Gastroesophageal sphincter (tissue), 4 donors: Measurements from ENCODE around the gene MTUS2. TPM values are rescaled to one million over a fixed set of nuclear protein-coding genes. Genes with fewer than 3 reads are reported as not detected.

Experiments
- ATAC-seq: fragments of 150-250 bp; one replicate; pipeline ENCODE4 v1.9.1; 2016; ENCODE audit warnings: mild to moderate bottlenecking, moderate library complexity
- H3K27ac ChIP-seq, 4 donors: fragments of 200-600 bp; sonication (generic) in 3 of 4; 1 replicate in 3 of 4; 2 replicates in 1 of 4; pipeline ENCODE4 v1.5.1; 2016 to 2019
- H3K27me3 ChIP-seq: fragments of 200-600 bp; sonication (generic); one replicate; pipeline ENCODE4 v1.5.1; 2019
- H3K36me3 ChIP-seq, 2 donors: fragments of 200-600 bp; sonication (generic); one replicate each; pipeline ENCODE4 v1.5.1; 2019; ENCODE audit warnings: control low read depth in 1 of 2
- H3K4me1 ChIP-seq, 3 donors: fragments of 200-600 bp; sonication (generic); 1 replicate in 2 of 3; 2 replicates in 1 of 3; pipeline ENCODE4 v1.5.1; 2016 to 2019; ENCODE audit warnings: control low read depth in 2 of 3
- H3K4me3 ChIP-seq, 2 donors: fragments of 200-600 bp; sonication (generic); one replicate each; pipeline ENCODE4 v1.5.1; 2019; ENCODE audit warnings: mild to moderate bottlenecking in 1 of 2, moderate library complexity in 1 of 2
- H3K9me3 ChIP-seq, 3 donors: fragments of 200-600 bp; sonication (generic); one replicate each; pipeline ENCODE4 v1.5.1; 2017 to 2019; ENCODE audit warnings: control low read depth in 2 of 3
- EP300 ChIP-seq: sonication (generic); formaldehyde crosslinking; IDR thresholded peaks from one replicate; pipeline ENCODE4 v1.6.1; 2017; ENCODE audit warnings: antibody characterized with exemption, mild to moderate bottlenecking
- POLR2A ChIP-seq, 2 donors: fragments of 450-650 bp; IDR thresholded peaks; one replicate each; pipeline ENCODE4 v1.6.1; 2017; ENCODE audit warnings: antibody characterized with exemption in 2 of 2, mild to moderate bottlenecking in 2 of 2, moderate library complexity in 1 of 2
- POLR2AphosphoS5 ChIP-seq: sonication (generic); formaldehyde crosslinking; IDR thresholded peaks from one replicate; pipeline ENCODE4 v1.6.1; 2017; ENCODE audit warnings: antibody characterized with exemption
- WGBS, 2 donors: methylation state at CpG; one replicate each; pipeline ENCODE4 v1.1.5; 2018; ENCODE audit warnings: low coverage in 1 of 2; 5-methylcytosine and 5-hydroxymethylcytosine counted together
- total RNA-seq, 4 donors: library from RNA; depleted of rRNA; stranded (reverse); fragments of >200 nt; gene quantifications; one replicate each; pipeline ENCODE4 v1.1.0, GENCODE V29; 2016
- TF ChIP-seq, protein P1 (sequence below), 4 experiments: fragments of 200-600 bp in 2 of 4; fragments of 450-650 bp in 2 of 4; sonication (generic) in 1 of 4; IDR thresholded peaks; one replicate each; pipeline ENCODE4 v1.5.1; 2017 to 2019; ENCODE audit warnings: antibody characterized with exemption in 4 of 4, mild to moderate bottlenecking in 2 of 4, moderate library complexity in 2 of 4

MTUS2 gene
- total RNA-seq, 4 donors from 2014 or later, result 0.67 to 36.7 (median 18.4) TPM

DNA sequence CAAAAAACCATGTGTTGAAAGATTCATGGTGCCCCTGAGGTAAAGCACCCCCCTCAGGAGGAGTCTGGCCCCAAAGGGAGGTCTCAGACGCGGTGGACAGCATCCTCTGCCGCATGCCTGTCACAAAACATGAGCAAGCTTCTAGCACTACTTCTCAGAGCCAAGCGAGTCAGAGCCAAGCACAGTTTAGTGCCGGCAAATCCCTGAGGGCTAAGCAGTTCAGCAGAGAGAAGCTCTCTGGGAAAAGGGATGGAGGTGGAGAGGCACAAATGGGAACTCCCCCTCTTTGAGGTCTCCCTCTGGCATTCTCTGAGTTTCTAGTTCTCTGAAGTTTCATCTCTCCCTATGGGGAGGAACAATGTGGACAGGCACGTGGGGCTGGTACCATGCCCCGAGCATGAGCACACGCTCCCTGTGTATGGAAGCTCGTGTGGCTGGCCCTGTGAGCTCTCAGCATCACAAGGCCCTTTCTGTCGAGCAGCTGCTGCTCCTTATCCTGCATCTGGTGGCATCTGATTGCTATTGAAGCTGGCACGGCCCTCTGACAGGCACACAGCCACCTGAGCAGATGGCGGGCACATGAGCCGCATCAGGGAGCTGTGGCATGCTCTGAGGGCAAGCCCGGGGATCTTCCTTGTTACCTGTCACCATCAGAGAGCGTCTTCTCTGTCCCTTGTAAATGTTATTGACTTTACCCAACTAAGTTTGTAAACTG, 450.3 kb downstream of the MTUS2 start:
- Histone ChIP-seq H3K36me3 (no peaks in the 10 kb centered on the region), H3K4me1 (no peaks in the 10 kb centered on the region), H3K27ac (no peak overlapping the region), H3K4me3 (no peak overlapping the region), H3K27me3 (no peaks in the 10 kb centered on the region), H3K9me3 (no peaks in the 10 kb centered on the region)
- no peak for ATAC-seq
- TF ChIP-seq, protein P1, sequence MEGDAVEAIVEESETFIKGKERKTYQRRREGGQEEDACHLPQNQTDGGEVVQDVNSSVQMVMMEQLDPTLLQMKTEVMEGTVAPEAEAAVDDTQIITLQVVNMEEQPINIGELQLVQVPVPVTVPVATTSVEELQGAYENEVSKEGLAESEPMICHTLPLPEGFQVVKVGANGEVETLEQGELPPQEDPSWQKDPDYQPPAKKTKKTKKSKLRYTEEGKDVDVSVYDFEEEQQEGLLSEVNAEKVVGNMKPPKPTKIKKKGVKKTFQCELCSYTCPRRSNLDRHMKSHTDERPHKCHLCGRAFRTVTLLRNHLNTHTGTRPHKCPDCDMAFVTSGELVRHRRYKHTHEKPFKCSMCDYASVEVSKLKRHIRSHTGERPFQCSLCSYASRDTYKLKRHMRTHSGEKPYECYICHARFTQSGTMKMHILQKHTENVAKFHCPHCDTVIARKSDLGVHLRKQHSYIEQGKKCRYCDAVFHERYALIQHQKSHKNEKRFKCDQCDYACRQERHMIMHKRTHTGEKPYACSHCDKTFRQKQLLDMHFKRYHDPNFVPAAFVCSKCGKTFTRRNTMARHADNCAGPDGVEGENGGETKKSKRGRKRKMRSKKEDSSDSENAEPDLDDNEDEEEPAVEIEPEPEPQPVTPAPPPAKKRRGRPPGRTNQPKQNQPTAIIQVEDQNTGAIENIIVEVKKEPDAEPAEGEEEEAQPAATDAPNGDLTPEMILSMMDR (IDR thresholded peaks at IDR 0.05), result no peak
- TF ChIP-seq POLR2A (IDR thresholded peaks at IDR 0.05), result no peak
- no peak for TF ChIP-seq POLR2AphosphoS5
- no peak for TF ChIP-seq EP300
- WGBS, 2 donors, result 81 to 92% methylated on average over 5 to 12 of the region's 15 CpGs

DNA sequence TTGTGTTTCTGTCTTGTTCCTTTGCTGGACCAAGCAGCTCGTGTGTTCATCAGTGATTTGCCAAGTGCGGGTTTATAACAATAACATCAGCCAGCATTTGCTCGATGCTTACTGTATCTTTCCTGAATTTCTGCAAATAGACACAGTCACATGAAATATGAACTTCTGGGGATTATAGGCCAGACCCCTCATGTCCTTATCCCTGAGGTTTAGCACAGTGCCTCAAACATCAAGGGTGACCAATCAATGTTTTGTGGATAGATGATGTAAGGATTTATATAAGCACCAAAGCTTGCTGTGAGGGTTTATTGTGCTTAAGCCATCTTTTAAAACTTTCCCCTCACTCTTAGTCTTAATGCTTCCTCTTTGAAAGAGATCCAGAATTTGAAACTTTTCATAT, 451.5 kb downstream of the MTUS2 start:
- Histone ChIP-seq H3K27me3 (no peaks in the 10 kb centered on the region), H3K9me3 (no peaks in the 10 kb centered on the region), H3K27ac (no peak overlapping the region), H3K4me1 (no peaks in the 10 kb centered on the region), H3K36me3 (no peaks in the 10 kb centered on the region), H3K4me3 (no peak overlapping the region)
- 12 to 40% methylated on average over 1 to 3 of the region's 3 CpGs for WGBS, 2 donors
- no peak for TF ChIP-seq EP300
- TF ChIP-seq, protein P1 (IDR thresholded peaks at IDR 0.05), result no peak
- no peak for TF ChIP-seq POLR2AphosphoS5
- TF ChIP-seq POLR2A (IDR thresholded peaks at IDR 0.05), result no peak
- ATAC-seq, result no peak

DNA sequence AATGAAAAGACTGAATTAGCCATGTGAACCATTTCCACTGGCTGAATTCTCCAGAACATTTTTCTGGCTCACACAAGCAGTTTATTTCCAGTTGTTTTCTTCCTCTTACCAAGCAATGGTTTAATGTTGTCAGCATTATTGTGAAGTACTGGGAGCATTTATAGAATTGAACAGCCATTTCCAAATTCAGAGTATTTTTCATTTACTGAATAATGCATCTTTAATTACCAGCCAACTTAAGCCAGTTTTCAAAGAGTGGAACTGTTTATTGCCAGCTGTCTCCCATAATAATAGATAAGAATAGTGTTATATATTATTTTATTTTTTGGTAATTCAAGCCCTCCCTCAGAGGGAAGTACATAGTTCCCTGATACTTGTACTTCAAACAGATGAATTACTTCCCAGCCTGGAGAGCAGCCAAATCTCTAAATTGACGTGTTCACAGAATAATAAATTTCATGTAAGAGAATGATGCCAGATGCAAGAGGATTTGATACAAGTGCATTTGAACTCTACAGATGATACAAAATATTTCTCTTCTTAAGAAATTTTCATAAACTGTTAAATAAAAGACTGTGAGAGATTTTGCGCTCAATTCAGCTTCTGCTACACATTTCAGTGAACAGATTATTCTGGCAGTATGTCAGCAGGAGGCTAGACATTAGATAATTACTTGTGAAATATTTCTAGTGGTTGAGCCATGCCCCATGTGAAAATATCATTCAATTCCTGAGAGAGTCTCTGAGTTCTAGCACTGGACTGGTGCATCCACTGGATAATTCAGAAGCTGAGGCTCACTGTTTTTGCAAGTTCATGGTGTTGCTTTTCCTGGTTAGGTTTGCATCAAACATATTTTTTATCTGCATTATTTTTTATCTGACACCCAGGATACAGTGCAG, 459.5 kb downstream of the MTUS2 start:
- TF ChIP-seq, protein P1 (IDR thresholded peaks at IDR 0.05), result no peak
- TF ChIP-seq EP300 (no peak), POLR2AphosphoS5 (no peak), POLR2A (IDR thresholded peaks at IDR 0.05) (no peak)
- 42 to 53% methylated on average over 2 of the region's 2 CpGs for WGBS, 2 donors
- Histone ChIP-seq H3K27me3 (no peaks in the 10 kb centered on the region), H3K9me3 (no peaks in the 10 kb centered on the region), H3K27ac (no peak overlapping the region), H3K36me3 (no peaks in the 10 kb centered on the region), H3K4me3 (no peak overlapping the region), H3K4me1 (no peaks in the 10 kb centered on the region)
- ATAC-seq, result no peak

DNA sequence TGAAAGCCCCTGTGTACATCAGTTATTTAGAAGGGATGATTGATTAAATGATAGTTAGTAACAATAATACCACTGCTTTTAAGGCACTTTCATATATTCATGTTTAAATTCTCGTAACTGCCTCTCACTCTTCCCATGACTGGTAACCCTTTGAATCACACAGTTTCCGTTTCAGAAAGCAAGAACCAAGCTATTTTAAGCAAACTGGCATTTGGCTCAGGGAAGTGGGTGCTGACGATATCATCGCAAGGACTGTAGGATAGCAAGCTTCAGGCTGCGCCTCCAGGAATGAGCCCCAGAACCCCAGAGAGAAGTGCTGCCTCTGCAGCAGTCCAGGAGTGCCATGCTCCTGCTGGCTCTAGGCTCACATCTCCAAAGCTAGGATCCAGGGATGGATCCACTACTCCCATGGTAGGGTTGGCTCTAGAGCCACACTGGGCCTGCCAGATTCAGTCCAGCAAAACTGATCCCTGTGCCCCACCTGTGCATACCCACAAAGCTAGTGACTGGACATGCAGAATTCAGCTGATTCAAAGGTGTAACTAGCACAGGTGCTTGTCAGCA, 461.9 kb downstream of the MTUS2 start:
- 86 to 92% methylated on average over 2 to 4 of the region's 5 CpGs for WGBS, 2 donors
- H3K9me3 ChIP-seq, result no peaks in the 10 kb centered on the region
- H3K27me3 ChIP-seq, result no peaks in the 10 kb centered on the region
- no peak overlapping the region for H3K4me3 ChIP-seq
- no peak for ATAC-seq
- no peaks in the 10 kb centered on the region for H3K36me3 ChIP-seq
- TF ChIP-seq, protein P1 (IDR thresholded peaks at IDR 0.05), result no peak
- TF ChIP-seq POLR2A (IDR thresholded peaks at IDR 0.05), result no peak
- no peak for TF ChIP-seq EP300
- no peak for TF ChIP-seq POLR2AphosphoS5
- no peak overlapping the region for H3K27ac ChIP-seq
- no peaks in the 10 kb centered on the region for H3K4me1 ChIP-seq
